HCT116 (cell line): Measurements from ENCODE around the gene STK31. TPM values are rescaled to one million over a fixed set of nuclear protein-coding genes. Genes with fewer than 3 reads are reported as not detected.
"Not testable (repeated sequence)": the region's sequence is repeated elsewhere in the genome, so short reads cannot be mapped to it uniquely, and the experiment has no call there.

Source experiments
- ATAC-seq: fragments of 200-7000 bp; cut with Tn5 transposase; 2 replicates; pipeline ENCODE4 v1.9.1; 2020; ENCODE audit warnings: mild to moderate bottlenecking, moderate library complexity
- BruUV-seq: library from RNA; stranded (reverse); fragments of 400-500 nt; replicated peaks from 2 replicates; lab custom pipeline; 2021; lab: Mats Ljungman, UMichigan
- CTCF ChIA-PET: fragments of 300-600 bp; sonication (Branson Sonifier 250); formaldehyde crosslinking; loops from one replicate; lab custom pipeline; 2021; ENCODE audit warnings: antibody characterized with exemption; lab: Charles Lee
- POLR2A ChIA-PET: fragments of 300-600, 350-600 bp; sonication (Branson Sonifier 250); formaldehyde crosslinking; loops from one replicate; lab custom pipeline; 2021; ENCODE audit warnings: antibody characterized with exemption; lab: Charles Lee
- RAD21 ChIA-PET, 2 experiments: fragments of 300-600 bp; sonication (Branson Sonifier 250); formaldehyde crosslinking; loops; one replicate each; lab custom pipeline; 2023; ENCODE audit warnings: low total read pairs in 2 of 2; ENCODE audit not compliant: uncharacterized antibody in 2 of 2, unreplicated experiment in 2 of 2, low non-redundant PET in 1 of 2; lab: Charles Lee
- DNase-seq: peaks from one replicate; pipeline ENCODE4 v3.0.0-alpha.2; 2010; ENCODE audit warnings: low read depth, low spot score
- H2AFZ ChIP-seq: fragments of 200-600 bp; shearing (Covaris generic), sonication (generic); 2 replicates; pipeline ENCODE4 v1.6.1; 2017; ENCODE audit warnings: low read depth, mixed run types, mixed read lengths, antibody characterized with exemption, low read length; ENCODE audit not compliant: poor library complexity, severe bottlenecking
- H3K27ac ChIP-seq: 2 replicates; pipeline ENCODE4 v1.5.1; 2012; ENCODE audit warnings: low read depth, low read length
- H3K27me3 ChIP-seq: fragments of 200-600 bp; sonication (generic); 2 replicates; pipeline ENCODE4 v1.6.1; 2016; ENCODE audit warnings: mixed run types, low read length, mixed read lengths; ENCODE audit not compliant: insufficient read depth
- H3K36me3 ChIP-seq, 2 experiments: fragments of 200-500 bp in 1 of 2; fragments of 200-600 bp in 1 of 2; sonication (Bioruptor generic) in 1 of 2; sonication (generic) in 1 of 2; 2 replicates each; pipeline versions ENCODE4 v1.5.1 to v1.6.1; 2014 to 2016; ENCODE audit warnings: low read length in 2 of 2, inconsistent platforms in 1 of 2, mixed read lengths in 1 of 2, mixed run types in 1 of 2; ENCODE audit not compliant: insufficient read depth in 2 of 2, control insufficient read depth in 1 of 2
- H3K4me1 ChIP-seq, 2 experiments: fragments of 200-600 bp in 1 of 2; sonication (generic) in 1 of 2; 2 replicates each; pipeline versions ENCODE4 v1.5.1 to v1.6.1; 2012 to 2017; ENCODE audit warnings: low read length in 2 of 2, inconsistent platforms in 1 of 2, mild to moderate bottlenecking in 1 of 2, mixed read lengths in 1 of 2, mixed run types in 1 of 2, moderate library complexity in 1 of 2; ENCODE audit not compliant: insufficient read depth in 2 of 2, control insufficient read depth in 1 of 2
- H3K4me2 ChIP-seq: fragments of 200-600 bp; sonication (generic); 2 replicates; pipeline ENCODE4 v1.6.1; 2017; ENCODE audit warnings: mixed run types, low read length, mixed read lengths
- H3K4me3 ChIP-seq, 2 experiments: fragments of 200-600 bp in 1 of 2; sonication (generic) in 1 of 2; replicated peaks in 1 of 2; 2 replicates each; pipeline ENCODE4 v1.5.1; 2011 to 2016; ENCODE audit warnings: low read length in 2 of 2, control low read depth in 1 of 2, low read depth in 1 of 2, mild to moderate bottlenecking in 1 of 2, mixed read lengths in 1 of 2, mixed run types in 1 of 2
- H3K79me2 ChIP-seq: fragments of 200-600 bp; sonication (generic); 2 replicates; pipeline ENCODE4 v1.6.1; 2017; ENCODE audit warnings: mild to moderate bottlenecking, mixed run types, low read length, moderate library complexity, mixed read lengths; ENCODE audit not compliant: insufficient read depth
- H3K9ac ChIP-seq: fragments of 200-600 bp; sonication (generic); 2 replicates; pipeline ENCODE4 v1.6.1; 2016; ENCODE audit warnings: low read length, mixed read lengths
- H3K9me2 ChIP-seq: fragments of 200-600 bp; sonication (generic), shearing (Covaris generic); 2 replicates; pipeline ENCODE4 v1.6.1; 2017; ENCODE audit warnings: mixed run types, mild to moderate bottlenecking, moderate library complexity; ENCODE audit not compliant: insufficient read depth
- H3K9me3 ChIP-seq, 2 experiments: fragments of 200-500 bp in 1 of 2; fragments of 200-600 bp in 1 of 2; sonication (Bioruptor generic) in 1 of 2; sonication (generic) in 1 of 2; 2 replicates each; pipeline ENCODE4 v1.6.1; 2014 to 2017; ENCODE audit warnings: low read length in 2 of 2, mixed read lengths in 2 of 2, inconsistent platforms in 1 of 2, low read depth in 1 of 2, mild to moderate bottlenecking in 1 of 2, mixed run types in 1 of 2, moderate library complexity in 1 of 2; ENCODE audit not compliant: control insufficient read depth in 1 of 2, insufficient read depth in 1 of 2
- H4K20me1 ChIP-seq: fragments of 200-600 bp; sonication (generic), shearing (Covaris generic); 2 replicates; pipeline ENCODE4 v1.6.1; 2017; ENCODE audit warnings: mixed run types, mild to moderate bottlenecking, moderate library complexity; ENCODE audit not compliant: insufficient read depth
- EZH2phosphoT487 ChIP-seq: fragments of 200-600 bp; IDR thresholded peaks from 2 replicates; pipeline ENCODE4 v1.6.1; 2018; ENCODE audit warnings: antibody characterized with exemption, borderline replicate concordance
- JUND ChIP-seq: IDR thresholded peaks from 2 replicates; pipeline ENCODE4 v1.6.1; 2012
- POLR2A ChIP-seq: IDR thresholded peaks from 2 replicates; pipeline ENCODE4 v1.7.0; 2011; ENCODE audit warnings: borderline replicate concordance; ENCODE audit not compliant: insufficient read depth, insufficient read length; ENCODE audit errors: extremely low read depth
- RAD21 ChIP-seq: IDR thresholded peaks from 2 replicates; pipeline ENCODE4 v1.6.1; 2012; ENCODE audit warnings: low read depth, mild to moderate bottlenecking
- ZFX ChIP-seq: fragments of 450-650 bp; IDR thresholded peaks from 2 replicates; pipeline ENCODE4 v1.6.1; 2017
- intact Hi-C: fragments of 100-400 bp; cut with micrococcal nuclease; formaldehyde crosslinking; loops from 2 replicates; pipeline ENCODE4 v1.10.0; 2022
- total RNA-seq: library from RNA; stranded (reverse); gene quantifications from one replicate; pipeline ENCODE4 v1.2.1, GENCODE V29; 2021; ENCODE audit not compliant: unreplicated experiment
- TF ChIP-seq, protein P1 (sequence below): IDR thresholded peaks from 2 replicates; pipeline ENCODE4 v1.6.1; 2012

The STK31 gene
- total RNA-seq, 1 experiment from 2014 or later = not detected

DNA sequence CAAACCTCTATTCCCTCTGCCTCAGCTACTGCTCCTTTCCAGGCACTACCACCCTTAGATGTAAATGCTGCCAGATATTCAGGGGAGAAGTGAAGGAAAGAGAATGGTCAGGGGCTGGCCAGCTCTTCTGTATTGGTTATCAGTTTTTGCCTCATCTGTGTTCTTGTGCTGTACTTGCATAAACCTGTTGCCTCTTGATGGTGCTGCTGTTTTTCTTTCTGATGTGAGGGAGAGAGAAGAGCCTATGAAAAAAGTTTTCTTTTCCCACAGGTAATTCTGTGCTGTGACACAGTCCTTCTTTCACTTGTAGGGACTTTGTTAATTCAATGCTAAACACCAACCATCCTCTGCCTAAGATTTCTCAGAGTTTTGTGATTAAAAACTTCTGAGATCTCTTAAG lies 57.5 kb downstream of the STK31 start:
- POLR2A ChIA-PET = no interaction called here
- Histone ChIP-seq H3K9me2 (no peaks in the 10 kb centered on the region), H3K9ac (no peak overlapping the region), H3K9me3 (no peaks in the 10 kb centered on the region), H3K27ac (no peak overlapping the region), H3K27me3 (no peaks in the 10 kb centered on the region), H3K4me2 (no peak overlapping the region)
- no peak for TF ChIP-seq POLR2A
- TF ChIP-seq EZH2phosphoT487 = no peak
- 0 out of 2 replicates have a peak, but pooled peaks have one; percentile 5 for TF ChIP-seq RAD21
- TF ChIP-seq, all 23 proteins: peak for 1
- RAD21 ChIA-PET = no interaction called here
- no peaks in the 10 kb centered on the region for H3K4me1 ChIP-seq
- no peak overlapping the region for H2AFZ ChIP-seq
- intact Hi-C loops = no loop called here
- DNase-seq (no peak), ATAC-seq (no peak)
- CTCF ChIA-PET = no interaction called here
- H3K4me3 ChIP-seq = no peak overlapping the region
- H3K36me3 ChIP-seq = no peaks in the 10 kb centered on the region
- no TSS peak for BruUV-seq
- H4K20me1 ChIP-seq = no peaks in the 10 kb centered on the region
- H3K79me2 ChIP-seq = no peaks in the 10 kb centered on the region

DNA sequence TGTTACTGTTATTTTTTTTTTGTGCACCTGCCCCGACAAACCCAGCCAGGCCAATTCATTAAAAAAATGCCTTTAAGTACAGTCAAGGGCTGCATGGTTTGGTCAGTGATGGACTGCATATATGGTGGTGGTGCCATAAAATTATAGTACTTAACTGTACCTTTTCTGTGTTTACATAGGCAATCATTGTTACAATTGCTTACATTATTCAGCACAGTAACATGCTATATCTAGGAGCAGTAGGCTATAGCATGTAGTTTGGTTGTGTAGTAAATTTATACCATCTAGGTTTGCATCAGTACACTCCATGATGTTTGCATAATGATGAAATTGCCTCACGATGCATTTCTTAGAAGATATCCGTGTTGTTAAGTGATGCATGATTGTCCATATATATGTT lies 58.0 kb downstream of the STK31 start:
- no TSS peak for BruUV-seq
- no peak for ATAC-seq

DNA sequence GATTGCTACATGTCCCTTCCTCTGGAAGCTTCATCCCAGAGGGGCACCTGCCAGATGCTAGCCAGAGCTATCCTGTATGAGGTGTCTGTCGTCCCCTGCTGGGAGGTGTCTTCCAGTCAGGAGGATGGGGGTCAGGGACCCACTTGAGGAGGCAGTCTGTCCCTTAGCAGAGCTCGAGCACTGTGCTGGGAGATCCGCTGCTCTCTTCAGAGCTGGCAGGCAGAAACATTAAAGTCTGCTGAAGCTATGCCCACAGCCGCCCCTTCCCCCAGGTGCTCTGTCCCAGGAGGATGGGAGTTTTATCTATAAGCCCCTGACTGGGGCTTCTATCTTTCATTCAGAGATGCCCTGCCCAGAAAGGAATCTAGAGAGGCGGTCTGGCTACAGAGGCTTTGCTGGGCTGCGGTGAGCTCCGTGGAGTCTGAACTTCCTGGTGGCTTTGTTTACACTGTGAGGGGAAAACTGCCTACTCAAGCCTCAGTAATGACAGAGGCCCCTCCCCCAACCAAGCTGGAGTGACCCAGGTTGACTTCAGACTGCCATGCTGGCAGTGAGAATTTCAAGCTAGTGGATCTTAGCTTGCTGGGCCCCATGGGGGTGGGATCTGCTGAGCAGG lies 69.3 kb downstream of the STK31 start:
- H2AFZ ChIP-seq, H3K36me3 ChIP-seq, H3K9me3 ChIP-seq, H3K27me3 ChIP-seq, H4K20me1 ChIP-seq, ATAC-seq, H3K9me2 ChIP-seq, BruUV-seq, CTCF ChIA-PET, intact Hi-C loops, DNase-seq, H3K4me2 ChIP-seq, H3K79me2 ChIP-seq, H3K27ac ChIP-seq, RAD21 ChIA-PET, H3K4me3 ChIP-seq, H3K9ac ChIP-seq, POLR2A ChIA-PET, H3K4me1 ChIP-seq: not testable (repeated sequence)

More for the DNA sequence above, 58.0 kb downstream of the STK31 start:
- H3K9me2 ChIP-seq = no peaks in the 10 kb centered on the region
- CTCF ChIA-PET = no interaction called here
- H2AFZ ChIP-seq = no peak overlapping the region
- intact Hi-C loops = no loop called here
- H3K9ac ChIP-seq = no peak overlapping the region
- TF ChIP-seq RAD21 (no peak), JUND (no peak), ZFX (no peak)
- TF ChIP-seq, protein P1, sequence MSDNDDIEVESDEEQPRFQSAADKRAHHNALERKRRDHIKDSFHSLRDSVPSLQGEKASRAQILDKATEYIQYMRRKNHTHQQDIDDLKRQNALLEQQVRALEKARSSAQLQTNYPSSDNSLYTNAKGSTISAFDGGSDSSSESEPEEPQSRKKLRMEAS = no peak
- no peaks in the 10 kb centered on the region for H3K4me1 ChIP-seq
- RAD21 ChIA-PET = no interaction called here
- no peak overlapping the region for H3K4me3 ChIP-seq
- H3K79me2 ChIP-seq = no peaks in the 10 kb centered on the region
- H3K27ac ChIP-seq = no peak overlapping the region
- H3K9me3 ChIP-seq = no peaks in the 10 kb centered on the region
- H4K20me1 ChIP-seq = no peaks in the 10 kb centered on the region
- no peak for DNase-seq
- POLR2A ChIA-PET = no interaction called here
- no peaks in the 10 kb centered on the region for H3K36me3 ChIP-seq
- no peaks in the 10 kb centered on the region for H3K27me3 ChIP-seq
- no peak overlapping the region for H3K4me2 ChIP-seq
